ENCODE results near the gene NRIP1. TPM values are rescaled to one million over a fixed set of nuclear protein-coding genes. Genes with fewer than 3 reads are reported as not detected.

Gene NRIP1
- total RNA-seq, 4 donors from 2014 or later = 31.0 to 33.0 (median 32.2) TPM

GRCh38 chr21:14959343-14959742, 105.5 kb downstream of the NRIP1 start:
- Histone ChIP-seq H3K27me3 (no peaks in the 10 kb centered on the region), H3K4me1 (peaks cover 0 to 9% (median 0%) of the 10 kb centered on the region in 4 donors), H3K36me3 (no peaks in the 10 kb centered on the region), H3K4me3 (no peak overlapping the region), H3K27ac (no peak overlapping the region), H3K9me3 (no peaks in the 10 kb centered on the region)
- 45 to 52% methylated on average over 3 of the region's 3 CpGs for WGBS, 2 donors
- no peak for TF ChIP-seq POLR2A (IDR thresholded peaks at IDR 0.05)
- DNase-seq (ENCODE audit: low spot score in 2 of 2) = no peak

DNA sequence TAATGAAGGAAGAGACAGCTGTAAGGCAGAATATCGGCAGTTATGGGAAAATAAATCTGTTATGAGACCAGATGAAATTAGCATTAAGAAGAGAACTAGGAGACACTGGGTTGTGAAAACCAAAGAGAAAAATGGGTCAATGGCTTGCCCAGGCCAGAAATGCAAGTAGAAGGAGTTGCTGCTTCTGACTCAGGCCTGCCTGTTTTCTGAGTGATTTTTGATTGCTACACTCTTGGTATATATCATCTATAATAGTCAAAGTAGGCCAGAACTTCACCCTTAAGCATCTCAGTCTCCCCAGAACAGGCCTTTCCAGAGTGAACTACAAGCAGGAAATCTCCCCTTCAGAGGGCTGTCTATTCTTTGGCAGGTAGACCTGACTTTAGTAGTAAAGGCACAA, 107.0 kb downstream of the NRIP1 start:
- Histone ChIP-seq H3K36me3 (no peaks in the 10 kb centered on the region), H3K4me3 (no peak overlapping the region), H3K9me3 (no peaks in the 10 kb centered on the region), H3K4me1 (peaks cover 0 to 6% (median 0%) of the 10 kb centered on the region in 4 donors), H3K27ac (no peak overlapping the region), H3K27me3 (no peaks in the 10 kb centered on the region)
- no peak for DNase-seq (ENCODE audit: low spot score in 2 of 2)
- 88 to 91% methylated on average over 1 of the region's 1 CpG for WGBS, 2 donors
- no peak for TF ChIP-seq POLR2A (IDR thresholded peaks at IDR 0.05)
- TF ChIP-seq, protein P1, sequence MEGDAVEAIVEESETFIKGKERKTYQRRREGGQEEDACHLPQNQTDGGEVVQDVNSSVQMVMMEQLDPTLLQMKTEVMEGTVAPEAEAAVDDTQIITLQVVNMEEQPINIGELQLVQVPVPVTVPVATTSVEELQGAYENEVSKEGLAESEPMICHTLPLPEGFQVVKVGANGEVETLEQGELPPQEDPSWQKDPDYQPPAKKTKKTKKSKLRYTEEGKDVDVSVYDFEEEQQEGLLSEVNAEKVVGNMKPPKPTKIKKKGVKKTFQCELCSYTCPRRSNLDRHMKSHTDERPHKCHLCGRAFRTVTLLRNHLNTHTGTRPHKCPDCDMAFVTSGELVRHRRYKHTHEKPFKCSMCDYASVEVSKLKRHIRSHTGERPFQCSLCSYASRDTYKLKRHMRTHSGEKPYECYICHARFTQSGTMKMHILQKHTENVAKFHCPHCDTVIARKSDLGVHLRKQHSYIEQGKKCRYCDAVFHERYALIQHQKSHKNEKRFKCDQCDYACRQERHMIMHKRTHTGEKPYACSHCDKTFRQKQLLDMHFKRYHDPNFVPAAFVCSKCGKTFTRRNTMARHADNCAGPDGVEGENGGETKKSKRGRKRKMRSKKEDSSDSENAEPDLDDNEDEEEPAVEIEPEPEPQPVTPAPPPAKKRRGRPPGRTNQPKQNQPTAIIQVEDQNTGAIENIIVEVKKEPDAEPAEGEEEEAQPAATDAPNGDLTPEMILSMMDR (IDR thresholded peaks at IDR 0.05) = no peak
- TF ChIP-seq EP300 (IDR thresholded peaks at IDR 0.05) = no peak

DNA sequence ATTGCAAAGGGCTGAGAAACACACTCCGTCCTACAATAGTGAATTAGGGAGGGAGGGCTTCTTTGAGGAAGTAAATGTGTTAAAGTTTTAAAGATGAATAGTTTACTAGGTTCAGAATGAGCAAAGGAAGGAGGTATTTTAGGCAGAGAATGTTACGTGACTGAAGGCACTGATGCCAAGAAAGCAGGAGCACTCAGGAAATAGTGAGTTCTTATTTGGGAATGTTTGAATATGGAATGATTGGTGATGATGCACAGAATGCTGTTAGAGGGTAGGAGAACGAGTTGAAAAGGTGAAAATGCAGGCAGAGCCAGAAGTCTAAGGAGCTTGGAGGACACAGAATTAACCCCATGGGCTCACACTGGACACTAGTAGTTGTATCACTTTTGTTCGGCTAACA, 108.0 kb downstream of the NRIP1 start:
- no peaks in the 10 kb centered on the region for H3K36me3 ChIP-seq
- H3K4me3 ChIP-seq = no peak overlapping the region
- H3K27ac ChIP-seq = no peak overlapping the region
- no peaks in the 10 kb centered on the region for H3K27me3 ChIP-seq
- 53 to 54% methylated on average over 4 of the region's 4 CpGs for WGBS, 2 donors
- DNase-seq (ENCODE audit: low spot score in 2 of 2) = no peak
- no peaks in the 10 kb centered on the region for H3K9me3 ChIP-seq
- H3K4me1 ChIP-seq = no peaks in the 10 kb centered on the region
- TF ChIP-seq EP300 (IDR thresholded peaks at IDR 0.05) (no peak), POLR2A (IDR thresholded peaks at IDR 0.05) (no peak)
- TF ChIP-seq, protein P1 (IDR thresholded peaks at IDR 0.05) = no peak

GRCh38 chr21:14955936-14956520, 108.8 kb downstream of the NRIP1 start:
- no peaks in the 10 kb centered on the region for H3K9me3 ChIP-seq
- TF ChIP-seq, protein P1 (IDR thresholded peaks at IDR 0.05) = no peak
- TF ChIP-seq POLR2A (IDR thresholded peaks at IDR 0.05) = no peak
- no peak for TF ChIP-seq EP300 (IDR thresholded peaks at IDR 0.05)
- H3K4me1 ChIP-seq = no peaks in the 10 kb centered on the region
- 83% methylated on average over 6 of the region's 6 CpGs for WGBS, 2 donors
- no peaks in the 10 kb centered on the region for H3K36me3 ChIP-seq
- H3K27ac ChIP-seq = no peak overlapping the region
- no peaks in the 10 kb centered on the region for H3K27me3 ChIP-seq
- DNase-seq (ENCODE audit: low spot score in 2 of 2) = no peak
- H3K4me3 ChIP-seq = no peak overlapping the region

DNA sequence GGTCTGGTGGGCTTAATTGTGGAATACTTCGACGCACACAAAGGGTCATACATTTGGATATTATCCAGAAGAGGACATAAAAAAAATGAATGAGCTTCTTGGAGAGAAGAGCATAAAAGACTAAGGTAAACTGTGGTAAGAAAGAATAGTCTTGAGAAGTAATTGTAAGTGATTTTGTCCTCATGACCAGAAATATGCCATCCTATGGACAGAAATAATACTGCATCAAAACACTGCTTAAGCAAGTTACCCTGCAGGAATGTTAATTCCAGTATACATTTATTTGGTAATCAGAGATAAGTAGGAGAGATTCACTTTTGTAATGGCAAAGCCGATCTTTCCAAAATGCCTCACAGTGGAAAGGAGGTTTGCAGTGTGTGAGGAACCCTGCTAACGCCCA, 111.9 kb downstream of the NRIP1 start:
- Histone ChIP-seq H3K4me1 (no peaks in the 10 kb centered on the region), H3K27ac (no peak overlapping the region), H3K4me3 (no peak overlapping the region), H3K27me3 (no peaks in the 10 kb centered on the region), H3K36me3 (no peaks in the 10 kb centered on the region), H3K9me3 (peaks cover 0 to 9% (median 0%) of the 10 kb centered on the region in 4 donors)
- TF ChIP-seq EP300 (IDR thresholded peaks at IDR 0.05) = no peak
- TF ChIP-seq POLR2A (IDR thresholded peaks at IDR 0.05) = no peak
- TF ChIP-seq, protein P1 (IDR thresholded peaks at IDR 0.05) = no peak
- no peak for DNase-seq (ENCODE audit: low spot score in 2 of 2)
- WGBS, 2 donors = 90 to 94% methylated on average over 4 of the region's 4 CpGs

DNA sequence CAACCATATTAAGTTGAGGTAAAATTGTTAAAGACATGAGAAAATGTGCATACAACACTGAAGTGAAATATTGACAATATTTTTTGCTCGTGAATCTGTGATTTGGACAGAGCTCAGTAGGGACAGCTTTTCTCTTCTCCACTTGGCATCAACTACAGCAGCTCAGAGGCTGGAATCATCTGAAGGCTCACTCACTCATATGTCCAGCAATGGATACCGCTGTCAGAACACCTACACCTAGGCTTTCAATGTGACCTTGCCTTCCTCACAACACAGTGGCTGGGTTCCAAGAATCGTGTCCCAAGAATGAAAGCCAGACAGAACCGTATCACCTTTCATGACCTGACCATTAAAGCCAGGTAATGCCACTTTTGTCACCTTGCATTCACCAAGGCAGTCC, 115.2 kb downstream of the NRIP1 start:
- TF ChIP-seq POLR2A (IDR thresholded peaks at IDR 0.05) (no peak), EP300 (IDR thresholded peaks at IDR 0.05) (no peak)
- TF ChIP-seq, protein P1 (IDR thresholded peaks at IDR 0.05) = no peak
- H3K27ac ChIP-seq = no peak overlapping the region
- H3K36me3 ChIP-seq = no peaks in the 10 kb centered on the region
- H3K27me3 ChIP-seq = no peaks in the 10 kb centered on the region
- no peak overlapping the region for H3K4me3 ChIP-seq
- 88 to 93% methylated on average over 4 of the region's 4 CpGs for WGBS, 2 donors
- no peaks in the 10 kb centered on the region for H3K4me1 ChIP-seq
- no peak for DNase-seq (ENCODE audit: low spot score in 2 of 2)
- H3K9me3 ChIP-seq = peaks cover 0 to 9% (median 0%) of the 10 kb centered on the region in 4 donors

Measured in tibial nerve (tissue), 4 donors.